ENCODE data around the gene MEF2C. TPM values are rescaled to one million over a fixed set of nuclear protein-coding genes. Genes with fewer than 3 reads are reported as not detected.

The MEF2C gene
- total RNA-seq, 1 donor from 2014 or later = under 0.01 TPM

DNA sequence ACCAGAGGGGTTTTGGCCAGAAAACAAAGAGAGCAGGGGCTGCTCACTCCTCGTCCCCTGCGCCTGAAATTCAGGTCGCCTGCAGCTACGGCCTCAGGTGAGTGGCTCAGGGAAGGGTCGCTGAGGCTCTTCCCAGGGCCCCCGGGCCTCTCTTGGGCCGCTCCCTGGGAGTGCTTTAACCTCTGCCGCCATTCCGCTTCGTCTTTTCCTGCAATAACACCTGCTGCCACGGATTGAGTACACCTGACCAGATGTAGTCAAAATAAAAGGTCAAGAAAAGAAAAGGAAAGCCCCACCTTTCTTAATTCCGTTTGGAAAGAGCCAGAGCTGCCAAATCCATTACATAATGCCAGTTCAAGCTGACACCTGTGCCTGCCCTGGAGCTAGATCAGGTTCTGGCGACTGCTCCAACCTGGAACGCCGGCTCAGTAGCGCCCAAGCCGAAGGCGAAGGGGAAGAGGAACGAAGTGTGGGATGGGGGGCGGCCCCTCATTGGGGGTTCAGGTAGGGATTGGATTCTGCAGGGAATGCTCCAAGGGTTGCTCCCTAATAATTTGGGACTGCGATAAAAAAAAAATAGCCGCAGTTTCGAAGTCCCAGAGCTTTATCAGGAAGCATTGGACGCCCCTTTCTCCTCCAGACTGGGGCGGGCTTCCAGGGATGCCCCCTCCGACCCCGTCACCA is 193.9 kb downstream of the MEF2C start:
- H3K36me3 ChIP-seq (ENCODE audit: control insufficient read depth, insufficient read depth, low read length) = no peaks in the 10 kb centered on the region
- no peak overlapping the region for H3K4me3 ChIP-seq (ENCODE audit: low read depth, low read length)
- DNase-seq (ENCODE audit: low read depth) (no peak), FAIRE-seq (no peak)
- peaks cover 85% of the 10 kb centered on the region for H3K27me3 ChIP-seq (ENCODE audit: control insufficient read depth, insufficient read depth, low read length)
- TF ChIP-seq, protein P1, sequence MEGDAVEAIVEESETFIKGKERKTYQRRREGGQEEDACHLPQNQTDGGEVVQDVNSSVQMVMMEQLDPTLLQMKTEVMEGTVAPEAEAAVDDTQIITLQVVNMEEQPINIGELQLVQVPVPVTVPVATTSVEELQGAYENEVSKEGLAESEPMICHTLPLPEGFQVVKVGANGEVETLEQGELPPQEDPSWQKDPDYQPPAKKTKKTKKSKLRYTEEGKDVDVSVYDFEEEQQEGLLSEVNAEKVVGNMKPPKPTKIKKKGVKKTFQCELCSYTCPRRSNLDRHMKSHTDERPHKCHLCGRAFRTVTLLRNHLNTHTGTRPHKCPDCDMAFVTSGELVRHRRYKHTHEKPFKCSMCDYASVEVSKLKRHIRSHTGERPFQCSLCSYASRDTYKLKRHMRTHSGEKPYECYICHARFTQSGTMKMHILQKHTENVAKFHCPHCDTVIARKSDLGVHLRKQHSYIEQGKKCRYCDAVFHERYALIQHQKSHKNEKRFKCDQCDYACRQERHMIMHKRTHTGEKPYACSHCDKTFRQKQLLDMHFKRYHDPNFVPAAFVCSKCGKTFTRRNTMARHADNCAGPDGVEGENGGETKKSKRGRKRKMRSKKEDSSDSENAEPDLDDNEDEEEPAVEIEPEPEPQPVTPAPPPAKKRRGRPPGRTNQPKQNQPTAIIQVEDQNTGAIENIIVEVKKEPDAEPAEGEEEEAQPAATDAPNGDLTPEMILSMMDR (IDR thresholded peaks at IDR 0.05; ENCODE audit: insufficient read depth, low read length, severe bottlenecking) = no peak

DNA sequence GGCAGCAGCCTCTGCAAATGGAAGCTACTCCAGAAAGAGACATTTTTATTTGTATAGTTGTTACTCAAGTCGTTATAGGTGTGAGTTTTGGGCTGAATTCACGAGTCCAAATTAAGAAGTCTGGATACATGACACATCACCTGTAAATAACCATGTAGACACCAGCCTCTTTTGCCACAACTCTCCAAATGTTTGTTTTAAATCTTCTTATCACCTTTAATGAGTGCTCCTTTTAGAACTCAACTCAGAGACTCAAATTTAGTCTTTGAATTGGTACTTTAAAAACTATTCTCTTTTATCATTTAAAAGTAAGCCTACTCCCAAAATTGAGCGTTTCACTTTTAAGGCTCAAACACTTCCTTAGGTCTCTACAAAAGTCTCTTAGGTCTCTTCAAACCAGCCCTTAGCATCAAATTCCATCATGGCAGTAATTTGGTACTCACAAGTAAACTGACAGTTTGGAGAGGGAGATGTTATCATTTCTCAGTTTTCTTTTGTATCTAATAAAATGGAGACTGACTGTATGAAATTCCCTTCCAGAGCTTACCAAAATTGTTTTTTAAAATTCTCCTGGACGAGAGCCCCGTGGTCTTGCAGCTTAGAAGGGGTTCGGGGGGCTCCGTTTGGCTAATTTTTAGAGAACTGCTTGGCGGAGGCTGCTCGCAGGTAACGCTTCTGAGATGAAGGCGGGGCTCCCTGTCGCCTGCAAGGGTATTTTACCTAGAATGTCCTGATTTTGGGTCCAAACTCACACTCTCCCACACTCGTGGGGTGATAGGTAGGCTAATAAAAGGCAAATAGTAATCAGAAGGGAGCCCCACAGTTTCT is 194.6 kb downstream of the MEF2C start:
- Histone ChIP-seq H3K4me3 (ENCODE audit: low read depth, low read length) (no peak overlapping the region), H3K27me3 (ENCODE audit: control insufficient read depth, insufficient read depth, low read length) (peaks cover 91% of the 10 kb centered on the region), H3K36me3 (ENCODE audit: control insufficient read depth, insufficient read depth, low read length) (no peaks in the 10 kb centered on the region)
- no peak for DNase-seq (ENCODE audit: low read depth)
- FAIRE-seq = no peak
- TF ChIP-seq, protein P1 (IDR thresholded peaks at IDR 0.05; ENCODE audit: insufficient read depth, low read length, severe bottlenecking) = no peak

DNA sequence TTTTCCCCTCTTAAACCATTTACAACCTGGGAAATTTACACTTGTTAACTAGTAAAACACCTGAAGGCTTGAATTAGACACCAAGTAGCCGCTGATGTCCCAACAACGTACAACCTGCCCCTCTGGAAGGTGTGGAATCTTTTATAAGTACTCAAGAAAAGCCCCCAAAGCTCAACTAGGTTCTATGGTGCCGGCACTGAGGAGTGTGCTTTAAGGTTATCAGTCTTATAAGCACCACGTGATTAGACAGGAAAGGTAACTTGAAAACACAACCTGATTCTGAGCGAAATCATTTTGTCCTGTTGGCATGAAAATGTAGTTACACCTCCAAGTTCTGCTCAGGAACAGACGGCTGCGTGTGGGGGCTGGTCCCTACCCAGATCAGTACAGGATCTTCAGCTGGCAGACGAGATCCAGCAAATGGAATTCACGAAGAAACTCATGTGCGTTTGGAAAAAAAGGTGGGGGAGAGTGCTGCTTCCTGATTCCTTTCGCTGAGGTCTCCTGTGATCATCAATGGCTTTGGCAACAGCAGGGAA is 195.5 kb downstream of the MEF2C start:
- H3K4me3 ChIP-seq (ENCODE audit: low read depth, low read length) = no peak overlapping the region
- no peaks in the 10 kb centered on the region for H3K36me3 ChIP-seq (ENCODE audit: control insufficient read depth, insufficient read depth, low read length)
- FAIRE-seq (no peak), DNase-seq (ENCODE audit: low read depth) (no peak)
- TF ChIP-seq, protein P1 (IDR thresholded peaks at IDR 0.05; ENCODE audit: insufficient read depth, low read length, severe bottlenecking) = no peak
- peaks cover 88% of the 10 kb centered on the region for H3K27me3 ChIP-seq (ENCODE audit: control insufficient read depth, insufficient read depth, low read length)

DNA sequence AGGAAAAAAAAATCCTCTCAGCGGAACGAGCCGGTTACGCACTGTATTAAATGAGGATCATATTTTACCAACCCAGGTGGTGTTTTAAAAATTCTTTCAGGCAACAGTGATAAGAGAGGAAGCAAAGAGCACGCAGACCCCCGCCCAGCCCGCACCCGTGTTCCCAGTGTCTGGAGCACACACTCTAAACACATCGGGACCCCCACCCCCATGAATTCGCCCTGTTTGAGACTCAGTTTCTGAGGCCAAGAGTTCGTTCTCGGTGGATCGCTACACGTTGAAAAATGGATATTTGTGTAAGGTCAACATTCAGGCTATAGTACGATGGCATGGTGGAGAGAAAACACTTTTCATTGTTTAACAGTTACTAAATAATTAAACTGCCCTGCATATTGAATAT is 196.3 kb downstream of the MEF2C start:
- TF ChIP-seq, protein P1 (IDR thresholded peaks at IDR 0.05; ENCODE audit: insufficient read depth, low read length, severe bottlenecking) = no peak
- Histone ChIP-seq H3K36me3 (ENCODE audit: control insufficient read depth, insufficient read depth, low read length) (no peaks in the 10 kb centered on the region), H3K4me3 (ENCODE audit: low read depth, low read length) (no peak overlapping the region), H3K27me3 (ENCODE audit: control insufficient read depth, insufficient read depth, low read length) (peaks cover 84% of the 10 kb centered on the region)
- no peak for DNase-seq (ENCODE audit: low read depth)
- no peak for FAIRE-seq

DNA sequence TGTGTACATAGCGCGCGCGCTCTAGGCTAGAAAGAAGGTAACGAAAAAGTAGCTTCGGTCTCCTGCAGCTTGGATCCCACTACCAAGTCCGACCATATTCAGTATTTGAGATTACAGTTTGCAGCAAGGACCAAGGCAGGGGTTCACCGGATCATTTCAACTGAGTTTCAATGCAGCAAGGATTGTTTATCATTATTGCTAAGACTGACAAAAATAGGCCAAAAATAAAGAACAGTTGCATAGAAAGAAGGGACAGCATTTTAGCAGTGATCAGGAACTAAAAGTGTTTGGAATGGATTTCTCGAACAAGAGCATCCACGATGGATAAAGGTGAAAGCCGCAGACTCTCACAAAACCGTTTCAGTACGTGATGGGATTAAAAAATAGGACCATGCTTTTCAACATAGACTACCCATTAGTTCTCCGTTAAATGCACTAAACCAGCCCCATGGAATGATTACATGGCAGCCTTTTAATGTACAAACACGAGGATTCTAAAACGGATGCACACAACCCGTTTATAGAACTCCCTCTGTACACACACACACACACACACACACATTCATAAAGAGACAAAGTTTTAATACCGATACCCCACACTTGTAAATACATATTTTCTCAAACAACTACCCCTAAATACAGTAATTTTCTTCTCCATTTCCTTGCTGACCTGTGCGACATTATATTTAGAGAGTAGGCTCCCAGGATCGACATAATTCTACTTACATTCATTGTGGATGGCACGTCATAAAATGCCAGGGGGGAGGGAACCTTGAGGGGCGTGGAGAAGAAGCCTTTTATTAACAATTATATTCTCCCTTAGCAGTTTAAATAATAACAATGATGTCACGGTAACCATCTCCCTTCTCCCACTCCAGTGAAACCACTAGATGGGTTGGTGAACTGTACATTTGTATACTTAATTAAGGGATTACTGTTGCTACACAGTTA is 197.1 kb downstream of the MEF2C start:
- TF ChIP-seq, protein P1 (IDR thresholded peaks at IDR 0.05; ENCODE audit: insufficient read depth, low read length, severe bottlenecking) = no peak
- FAIRE-seq = no peak
- H3K27me3 ChIP-seq (ENCODE audit: control insufficient read depth, insufficient read depth, low read length) = peaks cover 82% of the 10 kb centered on the region
- H3K36me3 ChIP-seq (ENCODE audit: control insufficient read depth, insufficient read depth, low read length) = no peaks in the 10 kb centered on the region
- DNase-seq (ENCODE audit: low read depth) = no peak
- no peak overlapping the region for H3K4me3 ChIP-seq (ENCODE audit: low read depth, low read length)
